ENCODE measurements around the gene MAMDC2. TPM values are rescaled to one million over a fixed set of nuclear protein-coding genes. Genes with fewer than 3 reads are reported as not detected.

The MAMDC2 gene
- total RNA-seq (10 to 100 TPM; 24.6 to 92.3 (median 69.5) TPM), polyA plus RNA-seq (10 to 100 TPM; 25.9 to 96.6 TPM)
- long read RNA-seq, donor 1, transcript MAMDC2-201 (14 exons, 3,616 nt), result major isoform, 58 of 129 reads
- long read RNA-seq, donor 1, partial matches to known transcripts, result 49 of 129 reads
- long read RNA-seq, donor 1, other reads (novel, unspliced or antisense), result 22 of 129 reads
- long read RNA-seq, donor 2, result 0 reads
- long read RNA-seq, donor 3, transcript MAMDC2-201 (14 exons, 3,616 nt), result major isoform, 160 of 212 reads
- long read RNA-seq, donor 3, partial matches to known transcripts, result 17 of 212 reads
- long read RNA-seq, donor 3, other reads (novel, unspliced or antisense), result 35 of 212 reads

- intact Hi-C loops (cut with DNase I), result loop anchor here in 3 of 4 donors (5.0 to 10.0 kb wide), 5 partner anchors 47 to 71 kb away; no protein-coding TSS in a partner anchor
- Histone ChIP-seq H3K9me3 (no peaks in the 10 kb centered on the region), H3K4me3 (peak within 1 kb of the TSS; percentile 80), H3K27ac (peak within 1 kb of the TSS; percentile 79 to 83), H3K36me3 (no peaks in the 10 kb centered on the region), H3K27me3 (no peaks in the 10 kb centered on the region), H3K4me1 (ENCODE audit: insufficient read depth) (peaks cover 11% of the 10 kb centered on the region)
- DNase-seq, result peak; percentile 63 to 79 (median 68)
- 2 to 3% (median 3%) methylated on average over 50 to 55 of the region's 55 CpGs for WGBS, 3 donors
- TF ChIP-seq POLR2A (IDR thresholded peaks at IDR 0.05) (peak; percentile 32), CTCF (IDR thresholded peaks at IDR 0.05) (no peak)
Observed at GRCh38 chr9:70043689-70044489, at the start of gene MAMDC2. MAMDC2 (plus strand) TSS chr9:70043848; CDS start chr9:70044198, 350 bp downstream.

GRCh38 chr9:69995846-69996245, 47.8 kb upstream of the MAMDC2 start:
- Histone ChIP-seq H3K4me1 (ENCODE audit: insufficient read depth) (peaks cover 9% of the 10 kb centered on the region), H3K27me3 (no peaks in the 10 kb centered on the region), H3K36me3 (no peaks in the 10 kb centered on the region), H3K9me3 (no peaks in the 10 kb centered on the region), H3K27ac (no peak overlapping the region), H3K4me3 (no peak overlapping the region)
- WGBS, 3 donors, result 92 to 98% (median 94%) methylated on average over 1 of the region's 1 CpG
- no peak for DNase-seq
- no peak for TF ChIP-seq CTCF (IDR thresholded peaks at IDR 0.05)
- no peak for TF ChIP-seq EP300 (IDR thresholded peaks at IDR 0.05)
- TF ChIP-seq POLR2A (IDR thresholded peaks at IDR 0.05), result no peak
- intact Hi-C loops (cut with DNase I), result loop anchor here in 2 of 4 donors (5.0 kb wide), 1 partner anchor 46 kb away; the partner anchor contains the start of gene MAMDC2 (in 2 of the 2)

- Histone ChIP-seq H3K4me1 (ENCODE audit: insufficient read depth) (peaks cover 9% of the 10 kb centered on the region), H3K4me3 (no peak overlapping the region), H3K36me3 (no peaks in the 10 kb centered on the region), H3K27ac (peak overlapping the region in 1 of 2 donors; percentile 33), H3K27me3 (no peaks in the 10 kb centered on the region), H3K9me3 (no peaks in the 10 kb centered on the region)
- intact Hi-C loops (cut with DNase I), result loop anchor here in 2 of 4 donors (5.0 kb wide), 1 partner anchor 45 kb away; the partner anchor contains the start of gene MAMDC2 (in 2 of the 2)
- 12 to 16% (median 12%) methylated on average over 2 of the region's 2 CpGs for WGBS, 3 donors
- DNase-seq, result peak in 2 of 5 donors; percentile 54 to 63
- TF ChIP-seq POLR2A (IDR thresholded peaks at IDR 0.05) (no peak), EP300 (IDR thresholded peaks at IDR 0.05) (peak; percentile 77), CTCF (IDR thresholded peaks at IDR 0.05) (no peak)
Observed at GRCh38 chr9:69996967-69997366, 46.7 kb upstream of the MAMDC2 start.

GRCh38 chr9:69997524-69997923, 46.1 kb upstream of the MAMDC2 start:
- no peaks in the 10 kb centered on the region for H3K9me3 ChIP-seq
- WGBS, 3 donors, result 62 to 78% (median 76%) methylated on average over 2 of the region's 2 CpGs
- H3K4me1 ChIP-seq (ENCODE audit: insufficient read depth), result peaks cover 9% of the 10 kb centered on the region
- TF ChIP-seq POLR2A (IDR thresholded peaks at IDR 0.05), result no peak
- no peak for TF ChIP-seq CTCF (IDR thresholded peaks at IDR 0.05)
- no peak for TF ChIP-seq EP300 (IDR thresholded peaks at IDR 0.05)
- peak overlapping the region in 1 of 2 donors; percentile 33 for H3K27ac ChIP-seq
- DNase-seq, result no peak
- H3K27me3 ChIP-seq, result no peaks in the 10 kb centered on the region
- no peak overlapping the region for H3K4me3 ChIP-seq
- intact Hi-C loops (cut with DNase I), result loop anchor here in 2 of 4 donors (5.0 kb wide), 1 partner anchor 45 kb away; the partner anchor contains the start of gene MAMDC2 (in 2 of the 2)
- H3K36me3 ChIP-seq, result no peaks in the 10 kb centered on the region

Measured in ovary (tissue), 10 donors.